IPS-15b (cell line): ENCODE measurements around the gene SH3RF2.

Experiments
- H3K27me3 ChIP-seq: one replicate; pipeline ENCODE4 v1.6.1; 2013; ENCODE audit warnings: low read length; ENCODE audit not compliant: control insufficient read depth, insufficient read depth
- H3K36me3 ChIP-seq: one replicate; pipeline ENCODE4 v1.6.1; 2013; ENCODE audit warnings: low read length; ENCODE audit not compliant: control insufficient read depth, insufficient read depth
- H3K4me1 ChIP-seq: one replicate; pipeline ENCODE4 v1.6.1; 2013; ENCODE audit warnings: mild to moderate bottlenecking, low read length; ENCODE audit not compliant: control insufficient read depth, insufficient read depth
- H3K4me3 ChIP-seq: one replicate; pipeline ENCODE4 v1.5.1; 2013; ENCODE audit warnings: low read depth, low read length
- H3K9ac ChIP-seq: one replicate; pipeline ENCODE4 v1.6.1; 2013; ENCODE audit warnings: low read depth, mild to moderate bottlenecking, low read length
- H3K9me3 ChIP-seq: one replicate; pipeline ENCODE4 v1.6.1; 2013; ENCODE audit warnings: mild to moderate bottlenecking, low read length; ENCODE audit not compliant: control insufficient read depth, insufficient read depth

The SH3RF2 gene

DNA sequence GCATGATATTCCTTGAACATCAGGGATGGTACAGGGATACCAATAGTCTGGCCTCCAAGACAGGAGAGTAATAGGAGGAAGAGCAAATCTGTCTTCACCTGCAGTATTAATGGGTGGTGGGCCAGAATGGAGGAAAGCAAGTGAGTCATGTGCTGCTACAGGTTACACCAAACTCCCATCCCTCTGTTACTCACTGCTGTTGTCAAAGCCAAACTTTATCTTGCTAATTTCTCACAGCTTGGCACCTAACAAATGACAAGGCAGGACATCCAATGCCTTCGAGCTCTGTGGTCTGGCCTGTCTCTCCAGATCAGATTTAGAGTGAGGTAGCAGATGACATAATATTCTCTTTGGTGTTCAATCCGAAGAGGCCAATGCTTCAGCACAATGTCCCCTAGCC lies 142.2 kb downstream of the SH3RF2 start:
- Histone ChIP-seq H3K4me1 (peaks cover 38% of the 10 kb centered on the region), H3K27me3 (peaks cover 2% of the 10 kb centered on the region), H3K36me3 (no peaks in the 10 kb centered on the region), H3K9me3 (no peaks in the 10 kb centered on the region), H3K9ac (no peak overlapping the region), H3K4me3 (no peak overlapping the region)

DNA sequence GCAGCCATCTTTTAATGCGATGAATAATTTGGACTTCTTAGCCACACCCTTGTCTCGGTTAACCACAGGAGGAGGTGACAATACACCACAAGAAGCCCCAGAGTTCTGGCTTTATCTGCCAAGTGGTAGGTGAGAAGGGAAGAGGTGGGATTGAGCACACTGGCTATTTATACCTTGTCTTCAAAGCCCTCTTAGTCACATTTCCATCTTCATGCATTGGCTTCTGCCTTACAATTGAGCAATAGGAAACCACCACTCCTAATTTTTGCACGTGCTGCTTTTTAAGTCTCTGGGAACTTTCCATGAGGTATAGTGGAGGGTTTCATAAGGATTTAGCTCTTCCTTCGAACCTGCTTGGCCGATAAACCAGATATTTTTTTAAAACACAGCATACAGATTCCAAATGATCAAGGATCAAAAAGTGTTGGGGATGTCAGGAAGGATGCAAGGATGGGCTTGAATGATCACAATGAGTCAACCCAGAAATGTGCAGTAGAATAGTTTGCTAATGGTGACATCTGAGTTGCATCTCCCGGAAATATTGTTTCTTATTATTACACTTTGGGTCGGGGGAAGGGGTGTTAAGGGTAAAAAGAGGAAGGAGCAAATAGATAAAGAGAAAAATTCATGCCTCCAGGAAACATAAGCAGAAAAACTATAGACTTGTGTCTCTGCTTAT lies 143.5 kb downstream of the SH3RF2 start:
- Histone ChIP-seq H3K9me3 (no peaks in the 10 kb centered on the region), H3K4me3 (no peak overlapping the region), H3K36me3 (no peaks in the 10 kb centered on the region), H3K9ac (no peak overlapping the region), H3K4me1 (peaks cover 31% of the 10 kb centered on the region), H3K27me3 (no peaks in the 10 kb centered on the region)

DNA sequence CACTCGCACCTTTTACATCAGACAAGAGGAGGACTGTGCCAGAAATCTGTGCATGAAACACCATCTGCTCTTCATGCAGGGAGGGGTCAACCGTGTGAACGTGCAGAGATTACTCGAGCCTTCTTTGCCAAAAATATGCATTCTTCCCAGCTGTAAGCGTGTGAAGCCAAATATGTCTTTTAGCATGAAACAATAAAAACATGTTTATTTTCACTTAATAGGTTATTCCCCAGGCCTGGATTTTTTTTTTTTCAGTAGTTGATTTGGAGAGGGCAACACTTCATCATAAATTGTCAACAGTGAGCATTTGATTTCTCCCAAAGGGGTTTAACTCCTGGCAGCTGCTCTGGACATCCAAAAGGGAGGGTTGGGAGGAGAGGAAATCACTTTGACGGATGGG lies 145.2 kb downstream of the SH3RF2 start:
- H3K4me3 ChIP-seq, result no peak overlapping the region
- H3K36me3 ChIP-seq, result no peaks in the 10 kb centered on the region
- no peaks in the 10 kb centered on the region for H3K27me3 ChIP-seq
- H3K9ac ChIP-seq, result no peak overlapping the region
- peaks cover 22% of the 10 kb centered on the region for H3K4me1 ChIP-seq
- H3K9me3 ChIP-seq, result no peaks in the 10 kb centered on the region

DNA sequence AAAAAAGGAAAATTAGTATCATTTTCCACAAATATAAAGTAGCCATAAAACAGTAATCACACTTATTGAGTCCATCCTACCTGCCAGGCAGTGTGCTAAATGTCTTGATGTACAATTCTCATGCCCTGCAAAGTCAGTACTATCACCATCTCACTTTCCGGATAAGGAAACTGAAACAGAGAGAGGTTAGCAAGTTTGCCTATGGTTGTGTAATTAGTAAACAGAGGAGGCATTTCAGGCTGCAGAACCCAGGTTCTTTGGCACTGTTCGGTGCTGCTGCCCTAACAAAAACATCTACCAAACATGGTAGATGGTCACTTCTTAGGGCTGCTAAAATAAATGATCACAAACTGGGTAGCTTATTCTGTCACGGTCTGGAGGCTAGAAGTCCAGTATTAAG lies 146.4 kb downstream of the SH3RF2 start:
- no peak overlapping the region for H3K9ac ChIP-seq
- no peaks in the 10 kb centered on the region for H3K27me3 ChIP-seq
- no peak overlapping the region for H3K4me3 ChIP-seq
- H3K9me3 ChIP-seq, result no peaks in the 10 kb centered on the region
- H3K36me3 ChIP-seq, result no peaks in the 10 kb centered on the region
- H3K4me1 ChIP-seq, result peaks cover 15% of the 10 kb centered on the region

DNA sequence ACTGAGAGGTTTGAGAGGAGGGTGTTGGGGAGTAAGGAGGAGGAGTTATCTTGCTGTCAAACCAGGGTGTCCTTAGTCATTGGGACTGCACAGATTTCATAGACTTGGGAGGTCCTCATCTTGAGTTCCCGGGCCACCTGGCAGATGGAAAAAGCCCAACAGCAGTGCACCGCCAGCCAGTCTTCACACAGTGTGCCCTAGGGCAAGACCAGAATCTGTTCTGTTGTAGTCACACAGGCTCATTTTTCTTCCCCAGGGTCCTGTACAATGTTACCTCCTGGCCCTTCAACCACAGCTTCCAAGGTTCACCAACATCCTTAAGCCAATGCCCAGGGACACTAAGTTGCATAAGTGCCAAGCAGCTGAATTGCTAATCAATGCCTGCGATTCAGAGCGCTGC lies 148.0 kb downstream of the SH3RF2 start:
- Histone ChIP-seq H3K9ac (no peak overlapping the region), H3K4me1 (peaks cover 7% of the 10 kb centered on the region), H3K36me3 (no peaks in the 10 kb centered on the region), H3K4me3 (no peak overlapping the region), H3K9me3 (no peaks in the 10 kb centered on the region), H3K27me3 (no peaks in the 10 kb centered on the region)

DNA sequence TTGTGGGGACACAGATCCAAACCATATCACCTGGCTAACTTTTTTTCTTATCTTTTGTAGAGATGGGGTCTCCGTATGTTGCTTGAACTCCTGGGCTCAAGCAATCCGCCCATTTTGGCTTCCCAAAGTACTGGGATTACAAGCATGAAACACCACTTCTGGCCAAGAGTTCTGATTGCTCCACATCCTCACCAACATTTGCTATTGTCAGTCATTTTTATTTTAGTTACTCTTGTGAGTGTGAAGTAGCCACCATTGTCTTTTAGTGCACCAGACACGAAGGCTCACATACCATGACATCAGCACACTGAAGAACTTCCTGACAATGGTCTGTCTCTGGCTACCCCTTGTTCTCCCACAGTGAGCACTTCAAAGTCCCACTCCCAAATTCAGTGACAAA lies 151.7 kb downstream of the SH3RF2 start:
- Histone ChIP-seq H3K9me3 (no peaks in the 10 kb centered on the region), H3K4me3 (no peak overlapping the region), H3K27me3 (no peaks in the 10 kb centered on the region), H3K36me3 (no peaks in the 10 kb centered on the region), H3K4me1 (no peaks in the 10 kb centered on the region), H3K9ac (no peak overlapping the region)

DNA sequence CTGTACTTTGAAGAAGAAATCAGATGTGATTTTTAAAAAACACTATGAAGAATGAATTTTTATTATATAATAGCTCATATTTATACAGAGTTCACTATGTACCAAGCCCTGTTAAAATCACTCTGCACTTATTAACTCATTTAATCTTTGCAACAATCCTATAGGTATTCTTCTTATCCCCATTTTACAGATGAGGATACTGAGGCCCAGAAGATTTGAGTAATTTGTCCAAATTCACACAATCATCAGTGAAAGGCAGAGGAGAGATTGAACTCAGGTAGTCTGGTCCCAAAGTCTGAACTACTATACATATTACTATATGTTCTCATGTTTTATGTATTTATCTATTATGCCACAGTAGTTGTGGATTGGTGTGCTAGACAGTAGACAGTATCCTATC lies 152.9 kb downstream of the SH3RF2 start:
- H3K9ac ChIP-seq, result no peak overlapping the region
- no peaks in the 10 kb centered on the region for H3K36me3 ChIP-seq
- H3K4me3 ChIP-seq, result no peak overlapping the region
- no peaks in the 10 kb centered on the region for H3K27me3 ChIP-seq
- H3K4me1 ChIP-seq, result no peaks in the 10 kb centered on the region
- H3K9me3 ChIP-seq, result no peaks in the 10 kb centered on the region

DNA sequence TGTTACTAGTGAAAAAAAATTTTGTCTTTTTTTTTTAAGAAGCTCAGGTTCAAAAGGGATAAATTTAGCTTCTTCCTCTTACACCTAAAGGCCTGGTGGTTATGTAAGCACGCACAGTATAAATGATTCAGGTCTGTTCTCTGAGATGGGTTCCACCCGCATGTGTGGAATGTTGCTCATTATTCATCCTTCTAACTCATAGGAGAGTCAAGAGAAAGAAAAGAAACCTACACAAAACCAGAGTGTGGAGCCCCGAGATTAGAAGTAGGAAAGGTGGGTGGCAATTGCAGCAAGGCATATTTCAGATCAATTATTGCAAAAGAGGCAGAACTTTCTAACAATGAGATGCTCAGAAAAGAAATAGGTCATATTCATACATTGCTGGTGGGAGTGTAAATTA lies 155.5 kb downstream of the SH3RF2 start:
- Histone ChIP-seq H3K9ac (no peak overlapping the region), H3K4me1 (no peaks in the 10 kb centered on the region), H3K27me3 (no peaks in the 10 kb centered on the region), H3K36me3 (no peaks in the 10 kb centered on the region), H3K9me3 (no peaks in the 10 kb centered on the region), H3K4me3 (no peak overlapping the region)

DNA sequence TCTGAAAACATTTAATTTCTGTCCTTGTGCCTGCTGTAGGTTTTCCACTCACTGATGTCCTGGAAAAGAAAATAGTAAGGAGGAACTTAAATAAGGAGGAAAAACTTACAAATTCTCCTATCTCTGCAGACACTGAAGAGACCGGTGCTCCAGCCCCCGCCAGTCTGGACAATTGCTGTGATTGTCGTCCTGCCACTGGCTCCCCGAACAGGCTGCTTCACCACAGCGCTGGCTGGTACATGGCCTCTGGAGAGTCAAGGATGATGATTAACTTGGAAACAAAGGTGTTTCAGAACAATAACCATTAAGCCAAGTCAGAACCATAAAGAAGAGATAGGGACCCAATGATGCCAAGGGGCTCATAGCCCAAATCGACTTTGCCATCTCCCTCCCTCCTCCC lies 161.7 kb downstream of the SH3RF2 start:
- Histone ChIP-seq H3K4me3 (no peak overlapping the region), H3K36me3 (no peaks in the 10 kb centered on the region), H3K9ac (no peak overlapping the region), H3K27me3 (no peaks in the 10 kb centered on the region), H3K9me3 (no peaks in the 10 kb centered on the region), H3K4me1 (peaks cover 3% of the 10 kb centered on the region)

DNA sequence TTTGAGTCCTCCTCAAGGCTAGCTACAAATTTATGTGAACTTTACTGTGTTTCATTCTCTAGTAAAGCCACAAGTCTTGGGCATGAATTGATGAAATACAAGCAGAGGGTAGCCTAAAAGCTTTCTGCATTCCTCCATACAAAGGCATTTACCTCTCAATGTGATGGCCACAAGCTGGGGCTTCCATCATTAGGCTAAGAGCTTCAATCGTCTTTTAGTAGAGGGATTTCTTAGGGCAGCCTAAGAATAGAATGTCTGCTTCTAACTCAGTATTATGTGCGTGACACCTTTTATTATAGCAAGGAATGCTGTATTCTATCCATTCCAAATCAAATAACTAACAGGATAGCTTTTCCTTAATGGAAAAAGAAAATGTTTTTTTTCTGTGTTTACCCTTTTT lies 165.3 kb downstream of the SH3RF2 start:
- Histone ChIP-seq H3K4me3 (no peak overlapping the region), H3K27me3 (no peaks in the 10 kb centered on the region), H3K36me3 (no peaks in the 10 kb centered on the region), H3K9me3 (no peaks in the 10 kb centered on the region), H3K9ac (no peak overlapping the region), H3K4me1 (peaks cover 3% of the 10 kb centered on the region)

DNA sequence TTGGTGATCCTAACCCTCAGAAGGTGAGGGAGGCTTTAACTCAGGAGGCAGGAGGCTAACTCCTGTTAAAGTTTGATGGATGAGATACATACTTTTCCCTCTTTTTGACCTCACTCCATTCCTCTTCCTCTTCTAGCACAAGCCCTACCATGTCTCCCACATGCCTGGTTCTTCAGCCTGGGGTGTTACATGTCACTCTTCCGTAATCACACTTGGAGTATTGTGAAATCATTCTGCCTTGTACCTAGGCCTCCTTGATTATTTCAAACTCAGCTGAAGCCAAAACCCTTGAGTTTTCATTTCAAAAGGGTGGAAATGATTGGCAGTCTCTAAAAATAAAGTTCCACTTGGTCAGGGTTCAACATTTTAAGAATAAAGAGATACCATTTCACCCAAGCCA lies 167.2 kb downstream of the SH3RF2 start:
- Histone ChIP-seq H3K4me3 (no peak overlapping the region), H3K27me3 (no peaks in the 10 kb centered on the region), H3K9me3 (no peaks in the 10 kb centered on the region), H3K4me1 (peaks cover 3% of the 10 kb centered on the region), H3K36me3 (no peaks in the 10 kb centered on the region), H3K9ac (no peak overlapping the region)

DNA sequence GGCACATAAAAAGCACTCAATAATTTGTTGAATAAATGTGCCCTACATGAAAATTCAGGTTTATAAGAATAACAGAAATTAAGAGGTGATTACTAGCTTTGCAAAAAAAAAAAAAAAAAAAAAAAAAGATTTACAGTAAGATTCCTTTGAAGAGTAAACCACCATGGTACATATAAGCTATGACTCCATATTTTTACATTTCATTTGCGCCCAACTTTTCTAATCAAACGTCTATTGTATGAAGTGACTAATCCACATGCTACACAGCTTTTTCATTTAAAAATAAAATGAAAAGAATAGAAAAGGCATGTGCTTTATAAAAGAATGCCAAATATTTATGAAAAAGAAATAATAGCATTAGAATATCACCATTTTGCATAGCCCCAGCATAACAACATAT lies 169.1 kb downstream of the SH3RF2 start, which contains the start of gene PLAC8L1:
Gene PLAC8L1 (minus strand): TSS at position 101 of the 400 bp plus-strand sequence. CDS start 1,266 bp downstream, outside the sequence.
- no peak within 1 kb of the TSS for H3K4me3 ChIP-seq

More for the DNA sequence above, 169.1 kb downstream of the SH3RF2 start, which contains the start of gene PLAC8L1:
- no peak within 1 kb of the TSS for H3K9ac ChIP-seq
- no peaks in the 10 kb centered on the region for H3K36me3 ChIP-seq
- no peaks in the 10 kb centered on the region for H3K9me3 ChIP-seq
- peaks cover 3% of the 10 kb centered on the region for H3K4me1 ChIP-seq
- H3K27me3 ChIP-seq, result no peaks in the 10 kb centered on the region
